Nephron (organoid): ENCODE results near the gene PDE1A.
A peak's percentile ranks its signal among the peaks of the same experiment; 100 is the strongest.

Experiments used
- H3K27ac Mint-ChIP-seq, 3 experiments: 2 replicates each; pipeline ENCODE4 v1.8.0; 2020; ENCODE audit warnings: mixed read lengths in 3 of 3, mild to moderate bottlenecking in 2 of 3, moderate library complexity in 1 of 3
- H3K27me3 Mint-ChIP-seq: 2 replicates; pipeline ENCODE4 v1.8.0; 2021; ENCODE audit warnings: low read depth, mild to moderate bottlenecking, moderate library complexity, mixed read lengths
- H3K36me3 Mint-ChIP-seq: 2 replicates; pipeline ENCODE4 v1.8.0; 2020; ENCODE audit warnings: low read depth, mixed read lengths
- H3K4me1 Mint-ChIP-seq: 2 replicates; pipeline ENCODE4 v1.8.0; 2020; ENCODE audit warnings: mixed read lengths
- H3K4me3 Mint-ChIP-seq, 3 experiments: 2 replicates each; pipeline ENCODE4 v1.8.0; 2020; ENCODE audit warnings: mild to moderate bottlenecking in 3 of 3, mixed read lengths in 3 of 3, moderate library complexity in 2 of 3
- H3K9me3 Mint-ChIP-seq: 2 replicates; pipeline ENCODE4 v1.8.0; 2020; ENCODE audit warnings: mixed read lengths
- TF ChIP-seq, protein P1 (sequence below), 3 experiments: fragments of 200-600 bp; sonication (generic); IDR thresholded peaks; one replicate each; pipeline ENCODE4 v1.5.0; 2021; ENCODE audit warnings: antibody characterized with exemption in 3 of 3; ENCODE audit not compliant: unreplicated experiment in 3 of 3

Gene PDE1A

GRCh38 chr2:182101263-182101662 lies 325.6 kb downstream of the PDE1A start:
- TF ChIP-seq, protein P1, sequence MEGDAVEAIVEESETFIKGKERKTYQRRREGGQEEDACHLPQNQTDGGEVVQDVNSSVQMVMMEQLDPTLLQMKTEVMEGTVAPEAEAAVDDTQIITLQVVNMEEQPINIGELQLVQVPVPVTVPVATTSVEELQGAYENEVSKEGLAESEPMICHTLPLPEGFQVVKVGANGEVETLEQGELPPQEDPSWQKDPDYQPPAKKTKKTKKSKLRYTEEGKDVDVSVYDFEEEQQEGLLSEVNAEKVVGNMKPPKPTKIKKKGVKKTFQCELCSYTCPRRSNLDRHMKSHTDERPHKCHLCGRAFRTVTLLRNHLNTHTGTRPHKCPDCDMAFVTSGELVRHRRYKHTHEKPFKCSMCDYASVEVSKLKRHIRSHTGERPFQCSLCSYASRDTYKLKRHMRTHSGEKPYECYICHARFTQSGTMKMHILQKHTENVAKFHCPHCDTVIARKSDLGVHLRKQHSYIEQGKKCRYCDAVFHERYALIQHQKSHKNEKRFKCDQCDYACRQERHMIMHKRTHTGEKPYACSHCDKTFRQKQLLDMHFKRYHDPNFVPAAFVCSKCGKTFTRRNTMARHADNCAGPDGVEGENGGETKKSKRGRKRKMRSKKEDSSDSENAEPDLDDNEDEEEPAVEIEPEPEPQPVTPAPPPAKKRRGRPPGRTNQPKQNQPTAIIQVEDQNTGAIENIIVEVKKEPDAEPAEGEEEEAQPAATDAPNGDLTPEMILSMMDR (IDR thresholded peaks at IDR 0.05; ENCODE audit: unreplicated experiment in 3 of 3), result no peak
- Mint-ChIP-seq H3K36me3 (no peaks in the 10 kb centered on the region), H3K27me3 (no peaks in the 10 kb centered on the region), H3K4me1 (peaks cover 14% of the 10 kb centered on the region), H3K9me3 (peaks cover 10% of the 10 kb centered on the region), H3K27ac (peak overlapping the region in 1 of 3 experiments; percentile 68), H3K4me3 (no peak overlapping the region)

- peaks cover 8% of the 10 kb centered on the region for H3K9me3 Mint-ChIP-seq
- peaks cover 16% of the 10 kb centered on the region for H3K4me1 Mint-ChIP-seq
- no peaks in the 10 kb centered on the region for H3K36me3 Mint-ChIP-seq
- H3K4me3 Mint-ChIP-seq, result no peak overlapping the region
- TF ChIP-seq, protein P1 (IDR thresholded peaks at IDR 0.05; ENCODE audit: unreplicated experiment in 3 of 3), result no peak
- no peak overlapping the region for H3K27ac Mint-ChIP-seq
- H3K27me3 Mint-ChIP-seq, result no peaks in the 10 kb centered on the region
Observed at GRCh38 chr2:182098648-182099047, 328.2 kb downstream of the PDE1A start.

GRCh38 chr2:182097571-182098164 lies 329.2 kb downstream of the PDE1A start:
- H3K9me3 Mint-ChIP-seq, result peaks cover 12% of the 10 kb centered on the region
- peak overlapping the region in 1 of 3 experiments; percentile 6 for H3K27ac Mint-ChIP-seq
- no peaks in the 10 kb centered on the region for H3K27me3 Mint-ChIP-seq
- no peaks in the 10 kb centered on the region for H3K36me3 Mint-ChIP-seq
- no peak overlapping the region for H3K4me3 Mint-ChIP-seq
- TF ChIP-seq, protein P1 (IDR thresholded peaks at IDR 0.05; ENCODE audit: unreplicated experiment in 3 of 3), result no peak
- peaks cover 16% of the 10 kb centered on the region for H3K4me1 Mint-ChIP-seq

DNA sequence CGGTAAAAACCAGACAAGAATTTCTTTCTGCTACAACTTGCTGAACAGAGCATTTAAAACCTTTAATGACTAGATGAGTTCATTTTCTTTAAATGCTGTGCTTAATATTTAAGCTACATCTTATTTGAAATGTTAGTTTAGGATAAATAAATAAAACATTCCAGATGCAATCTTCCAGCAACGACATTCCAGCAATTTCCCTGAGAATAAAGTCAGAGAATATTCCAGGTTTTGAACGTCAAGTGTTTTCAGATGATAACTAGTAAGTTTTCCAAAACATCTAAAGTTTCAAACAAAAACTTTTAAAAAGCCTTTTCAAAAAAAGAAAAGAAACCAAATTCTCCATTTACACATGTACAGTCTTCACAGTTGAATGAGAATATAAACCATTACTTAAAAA lies 336.4 kb downstream of the PDE1A start:
- peaks cover 12% of the 10 kb centered on the region for H3K9me3 Mint-ChIP-seq
- H3K27ac Mint-ChIP-seq, result peak overlapping the region; percentile 43 to 64 (median 54)
- TF ChIP-seq, protein P1 (IDR thresholded peaks at IDR 0.05; ENCODE audit: unreplicated experiment in 3 of 3), result no peak
- H3K36me3 Mint-ChIP-seq, result no peaks in the 10 kb centered on the region
- H3K27me3 Mint-ChIP-seq, result no peaks in the 10 kb centered on the region
- H3K4me1 Mint-ChIP-seq, result peaks cover 52% of the 10 kb centered on the region
- H3K4me3 Mint-ChIP-seq, result no peak overlapping the region
